ENCODE data around the gene KLHL7. TPM values are rescaled to one million over a fixed set of nuclear protein-coding genes. Genes with fewer than 3 reads are reported as not detected.
"Not testable (repeated sequence)": the region's sequence is repeated elsewhere in the genome, so short reads cannot be mapped to it uniquely, and the experiment has no call there.

The KLHL7 gene
- total RNA-seq, 2 experiments from 2014 or later: 18.1 to 20.8 TPM

- Mint-ChIP-seq H3K36me3 (ENCODE audit: low read depth) (no peaks in the 10 kb centered on the region), H3K9me3 (ENCODE audit: low read depth) (no peaks in the 10 kb centered on the region), H3K27me3 (peaks cover 6% of the 10 kb centered on the region), H3K4me1 (no peaks in the 10 kb centered on the region), H3K4me3 (no peak overlapping the region), H3K27ac (no peak overlapping the region)
- ATAC-seq (no peak), DNase-seq (no peak)
- intact Hi-C loops (cut with DNase I, micrococcal nuclease): no loop called here
- CTCF ChIA-PET: no interaction called here
- POLR2A ChIA-PET: no interaction called here
Measured at GRCh38 chr7:23218196-23218595, 112.6 kb downstream of the KLHL7 start.

- H3K36me3 Mint-ChIP-seq (ENCODE audit: low read depth): no peaks in the 10 kb centered on the region
- no peak overlapping the region for H3K27ac Mint-ChIP-seq
- H3K27me3 Mint-ChIP-seq: peaks cover 7% of the 10 kb centered on the region
- intact Hi-C loops (cut with DNase I, micrococcal nuclease): no loop called here
- ChIA-PET CTCF (interaction anchor here (0.6 kb wide), 1 partner anchor 1996 kb away, joined by 3 read pairs; no protein-coding TSS in a partner anchor), POLR2A (no interaction called here)
- H3K4me1 Mint-ChIP-seq: no peaks in the 10 kb centered on the region
- no peaks in the 10 kb centered on the region for H3K9me3 Mint-ChIP-seq (ENCODE audit: low read depth)
- no peak overlapping the region for H3K4me3 Mint-ChIP-seq
- ATAC-seq: no peak
- no peak for DNase-seq
Measured at GRCh38 chr7:23220690-23221305, 115.2 kb downstream of the KLHL7 start.

GRCh38 chr7:23222439-23223030 is 117.0 kb downstream of the KLHL7 start:
- ChIA-PET POLR2A (no interaction called here), CTCF (no interaction called here)
- peaks cover 7% of the 10 kb centered on the region for H3K27me3 Mint-ChIP-seq
- H3K4me3 Mint-ChIP-seq: no peak overlapping the region
- ATAC-seq (no peak), DNase-seq (no peak)
- no peak overlapping the region for H3K27ac Mint-ChIP-seq
- intact Hi-C loops (cut with DNase I, micrococcal nuclease): no loop called here
- H3K36me3 Mint-ChIP-seq (ENCODE audit: low read depth): no peaks in the 10 kb centered on the region
- no peaks in the 10 kb centered on the region for H3K4me1 Mint-ChIP-seq
- H3K9me3 Mint-ChIP-seq (ENCODE audit: low read depth): no peaks in the 10 kb centered on the region

- H3K4me1 Mint-ChIP-seq; DNase-seq; H3K36me3 Mint-ChIP-seq (ENCODE audit: low read depth); POLR2A ChIA-PET; H3K9me3 Mint-ChIP-seq (ENCODE audit: low read depth); ATAC-seq; H3K27ac Mint-ChIP-seq; H3K4me3 Mint-ChIP-seq; intact Hi-C loops (cut with DNase I, micrococcal nuclease); H3K27me3 Mint-ChIP-seq: not testable (repeated sequence)
- CTCF ChIA-PET: interaction anchor here (1.0 kb wide), 1 partner anchor 138 kb away, joined by 4 read pairs; no protein-coding TSS in a partner anchor
Measured at GRCh38 chr7:23224364-23224763, 118.8 kb downstream of the KLHL7 start.

- Mint-ChIP-seq H3K4me3 (no peak overlapping the region), H3K4me1 (no peaks in the 10 kb centered on the region), H3K27ac (no peak overlapping the region), H3K27me3 (peaks cover 4% of the 10 kb centered on the region), H3K36me3 (ENCODE audit: low read depth) (no peaks in the 10 kb centered on the region), H3K9me3 (ENCODE audit: low read depth) (no peaks in the 10 kb centered on the region)
- DNase-seq: no peak
- ATAC-seq: no peak
- intact Hi-C loops (cut with DNase I, micrococcal nuclease): no loop called here
- CTCF ChIA-PET: interaction anchor here (0.7 to 1.7 kb wide), 6 partner anchors 9 to 343 kb away, joined by 3 to 7 read pairs (median 3); no protein-coding TSS in a partner anchor
- POLR2A ChIA-PET: interaction anchor here (0.6 kb wide), 1 partner anchor 72 kb away, joined by 3 read pairs; the partner anchor contains the start of gene MALSU1
Measured at GRCh38 chr7:23226844-23227450, 121.4 kb downstream of the KLHL7 start.

Other genes starting within 250 kb of the KLHL7 start
- 10 to 100 TPM; 19.2 to 23.9 TPM for gene HYCC1, start 91.7 kb upstream of the KLHL7 start, total RNA-seq
- gene NUP42, start 76.3 kb downstream of the KLHL7 start, total RNA-seq: 10 to 100 TPM; 32.3 to 44.8 TPM
- gene GPNMB, start 141.0 kb downstream of the KLHL7 start, total RNA-seq: under 1 TPM; 0.42 to 0.66 TPM
- 10 to 100 TPM; 97.7 to 98.4 TPM for gene MALSU1, start 193.6 kb downstream of the KLHL7 start, total RNA-seq